ENCODE results near the gene AMPD3.

DNA sequence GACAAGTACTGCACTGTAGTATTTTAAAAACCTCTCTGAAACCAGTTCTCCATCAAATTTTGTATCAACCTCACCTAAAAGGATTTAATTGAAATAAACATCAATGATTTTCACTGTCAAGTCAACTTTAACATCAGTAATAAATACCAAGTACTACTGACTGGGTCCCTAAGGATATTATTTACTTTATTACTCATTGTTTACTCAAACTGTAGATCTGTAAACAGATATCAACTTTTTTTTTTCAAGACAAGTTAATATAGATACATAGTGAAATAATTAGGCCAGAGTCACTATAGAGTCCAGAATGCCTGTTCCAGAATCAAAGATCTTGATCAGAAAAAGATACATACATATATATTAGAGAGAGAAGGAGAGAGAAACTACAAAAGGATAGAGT lies 84.3 kb downstream of the AMPD3 start:
- TF ChIP-seq TAF1 (IDR thresholded peaks at IDR 0.05; ENCODE audit: borderline replicate concordance, low read depth, low read length) (no peak), POLR2AphosphoS5 (IDR thresholded peaks at IDR 0.05; ENCODE audit: low read depth, low read length) (no peak), TEAD4 (IDR thresholded peaks at IDR 0.05; ENCODE audit: borderline replicate concordance, insufficient read depth) (no peak), EP300 (IDR thresholded peaks at IDR 0.05; ENCODE audit: borderline replicate concordance in 1 of 2, low read depth in 1 of 2, low read length in 1 of 2) (no peak), GATA2 (CRISPR knock-in tag; IDR thresholded peaks at IDR 0.05) (no peak), JUND (IDR thresholded peaks at IDR 0.05) (no peak)
- TF ChIP-seq, protein P1, sequence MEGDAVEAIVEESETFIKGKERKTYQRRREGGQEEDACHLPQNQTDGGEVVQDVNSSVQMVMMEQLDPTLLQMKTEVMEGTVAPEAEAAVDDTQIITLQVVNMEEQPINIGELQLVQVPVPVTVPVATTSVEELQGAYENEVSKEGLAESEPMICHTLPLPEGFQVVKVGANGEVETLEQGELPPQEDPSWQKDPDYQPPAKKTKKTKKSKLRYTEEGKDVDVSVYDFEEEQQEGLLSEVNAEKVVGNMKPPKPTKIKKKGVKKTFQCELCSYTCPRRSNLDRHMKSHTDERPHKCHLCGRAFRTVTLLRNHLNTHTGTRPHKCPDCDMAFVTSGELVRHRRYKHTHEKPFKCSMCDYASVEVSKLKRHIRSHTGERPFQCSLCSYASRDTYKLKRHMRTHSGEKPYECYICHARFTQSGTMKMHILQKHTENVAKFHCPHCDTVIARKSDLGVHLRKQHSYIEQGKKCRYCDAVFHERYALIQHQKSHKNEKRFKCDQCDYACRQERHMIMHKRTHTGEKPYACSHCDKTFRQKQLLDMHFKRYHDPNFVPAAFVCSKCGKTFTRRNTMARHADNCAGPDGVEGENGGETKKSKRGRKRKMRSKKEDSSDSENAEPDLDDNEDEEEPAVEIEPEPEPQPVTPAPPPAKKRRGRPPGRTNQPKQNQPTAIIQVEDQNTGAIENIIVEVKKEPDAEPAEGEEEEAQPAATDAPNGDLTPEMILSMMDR (IDR thresholded peaks at IDR 0.05): no peak
- TF ChIP-seq, protein P2, sequence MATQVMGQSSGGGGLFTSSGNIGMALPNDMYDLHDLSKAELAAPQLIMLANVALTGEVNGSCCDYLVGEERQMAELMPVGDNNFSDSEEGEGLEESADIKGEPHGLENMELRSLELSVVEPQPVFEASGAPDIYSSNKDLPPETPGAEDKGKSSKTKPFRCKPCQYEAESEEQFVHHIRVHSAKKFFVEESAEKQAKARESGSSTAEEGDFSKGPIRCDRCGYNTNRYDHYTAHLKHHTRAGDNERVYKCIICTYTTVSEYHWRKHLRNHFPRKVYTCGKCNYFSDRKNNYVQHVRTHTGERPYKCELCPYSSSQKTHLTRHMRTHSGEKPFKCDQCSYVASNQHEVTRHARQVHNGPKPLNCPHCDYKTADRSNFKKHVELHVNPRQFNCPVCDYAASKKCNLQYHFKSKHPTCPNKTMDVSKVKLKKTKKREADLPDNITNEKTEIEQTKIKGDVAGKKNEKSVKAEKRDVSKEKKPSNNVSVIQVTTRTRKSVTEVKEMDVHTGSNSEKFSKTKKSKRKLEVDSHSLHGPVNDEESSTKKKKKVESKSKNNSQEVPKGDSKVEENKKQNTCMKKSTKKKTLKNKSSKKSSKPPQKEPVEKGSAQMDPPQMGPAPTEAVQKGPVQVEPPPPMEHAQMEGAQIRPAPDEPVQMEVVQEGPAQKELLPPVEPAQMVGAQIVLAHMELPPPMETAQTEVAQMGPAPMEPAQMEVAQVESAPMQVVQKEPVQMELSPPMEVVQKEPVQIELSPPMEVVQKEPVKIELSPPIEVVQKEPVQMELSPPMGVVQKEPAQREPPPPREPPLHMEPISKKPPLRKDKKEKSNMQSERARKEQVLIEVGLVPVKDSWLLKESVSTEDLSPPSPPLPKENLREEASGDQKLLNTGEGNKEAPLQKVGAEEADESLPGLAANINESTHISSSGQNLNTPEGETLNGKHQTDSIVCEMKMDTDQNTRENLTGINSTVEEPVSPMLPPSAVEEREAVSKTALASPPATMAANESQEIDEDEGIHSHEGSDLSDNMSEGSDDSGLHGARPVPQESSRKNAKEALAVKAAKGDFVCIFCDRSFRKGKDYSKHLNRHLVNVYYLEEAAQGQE (IDR thresholded peaks at IDR 0.05; ENCODE audit: low read depth, low read length): no peak
- TF ChIP-seq, protein P3, sequence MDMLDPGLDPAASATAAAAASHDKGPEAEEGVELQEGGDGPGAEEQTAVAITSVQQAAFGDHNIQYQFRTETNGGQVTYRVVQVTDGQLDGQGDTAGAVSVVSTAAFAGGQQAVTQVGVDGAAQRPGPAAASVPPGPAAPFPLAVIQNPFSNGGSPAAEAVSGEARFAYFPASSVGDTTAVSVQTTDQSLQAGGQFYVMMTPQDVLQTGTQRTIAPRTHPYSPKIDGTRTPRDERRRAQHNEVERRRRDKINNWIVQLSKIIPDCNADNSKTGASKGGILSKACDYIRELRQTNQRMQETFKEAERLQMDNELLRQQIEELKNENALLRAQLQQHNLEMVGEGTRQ (IDR thresholded peaks at IDR 0.05; ENCODE audit: borderline replicate concordance, low read depth, low read length): no peak
